ENCODE data around the gene ARHGAP45.
A peak's percentile ranks its signal among the peaks of the same experiment; 100 is the strongest.

The ARHGAP45 gene

DNA sequence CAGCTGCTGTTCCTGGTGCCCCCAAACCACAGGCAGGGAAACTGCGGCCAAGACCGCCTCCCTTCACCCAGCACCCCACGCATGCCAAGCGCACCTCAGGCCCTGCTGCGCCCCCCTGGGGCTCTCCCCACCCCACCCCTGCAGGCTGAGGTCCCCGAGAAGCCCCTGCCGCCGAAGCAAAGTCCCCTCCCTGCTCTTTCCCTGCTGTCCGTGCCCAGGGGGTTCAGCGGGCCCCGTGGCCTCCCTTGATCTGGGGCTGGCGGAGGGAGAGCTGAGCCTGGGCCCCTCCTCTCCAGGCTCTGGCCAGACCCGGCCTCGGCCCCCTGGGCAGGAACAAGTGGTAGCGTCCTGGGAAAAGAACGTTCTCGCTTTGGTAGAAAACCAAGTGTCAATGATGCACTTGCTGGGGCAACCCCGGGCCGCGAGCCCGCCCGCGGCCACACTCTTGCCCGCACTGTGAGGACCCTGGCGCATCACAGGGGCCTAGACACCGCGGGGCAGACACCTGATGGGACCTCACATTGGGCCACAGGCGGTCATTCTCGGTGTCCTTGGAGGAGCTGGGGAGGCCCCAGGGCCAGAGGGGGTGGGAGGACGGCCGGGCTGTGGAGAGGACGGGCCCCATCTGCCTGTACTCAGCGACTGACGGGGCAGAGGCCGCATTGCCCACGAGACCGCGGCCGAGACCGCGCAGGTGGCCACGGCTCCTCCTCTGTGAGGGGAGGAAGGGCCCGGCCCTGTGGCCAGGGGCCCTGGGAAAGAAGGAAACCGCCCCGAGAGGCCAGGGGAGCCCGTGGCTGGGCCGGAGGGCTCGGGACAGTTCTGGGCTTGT lies 65.8 kb downstream of the ARHGAP45 start:
- no peak for DNase-seq (ENCODE audit: low read depth in 2 of 2)

DNA sequence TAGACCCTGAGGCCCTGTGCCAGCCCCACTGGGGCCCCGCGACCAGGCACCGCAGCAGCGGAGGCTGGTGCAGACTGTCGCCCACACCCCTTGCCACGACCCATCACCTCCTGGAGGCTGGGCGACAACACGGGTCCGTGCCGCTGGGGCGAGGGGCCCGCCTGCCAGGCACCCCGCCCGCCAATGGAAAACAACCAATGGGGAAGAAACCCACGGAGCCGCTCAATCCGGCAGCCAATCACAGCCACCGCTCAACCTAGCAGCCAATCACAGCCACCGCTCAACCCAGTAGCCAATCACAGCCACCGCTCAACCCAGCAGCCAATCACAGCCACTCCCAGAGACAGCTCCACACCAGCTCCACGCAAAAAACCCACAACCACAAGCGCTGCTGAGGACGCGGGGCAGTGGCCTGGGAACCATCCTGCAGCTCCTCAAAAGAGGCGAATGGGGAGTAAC lies 66.5 kb downstream of the ARHGAP45 start:
- peak; percentile 53 to 66 for DNase-seq (ENCODE audit: low read depth in 2 of 2)

DNA sequence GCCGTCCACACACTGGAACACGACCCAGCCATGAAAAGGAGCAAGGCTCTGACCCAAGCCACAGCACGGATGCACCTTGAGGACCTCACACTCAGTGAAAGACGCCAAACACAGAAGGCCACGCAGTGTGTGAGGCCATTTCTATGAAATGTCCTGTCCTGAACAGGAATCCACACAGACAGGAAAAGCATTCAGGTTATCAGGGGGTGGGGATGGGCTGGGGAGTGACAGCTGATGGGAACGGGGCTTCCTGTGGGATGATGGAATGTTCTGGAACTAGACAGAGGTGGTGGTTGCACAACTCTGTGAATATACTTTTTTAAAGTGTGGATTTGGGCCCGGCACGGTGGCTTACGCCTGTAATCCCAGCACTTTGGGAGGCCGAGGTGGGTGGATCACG lies 67.5 kb downstream of the ARHGAP45 start:
- DNase-seq (ENCODE audit: low read depth in 2 of 2) = no peak

DNA sequence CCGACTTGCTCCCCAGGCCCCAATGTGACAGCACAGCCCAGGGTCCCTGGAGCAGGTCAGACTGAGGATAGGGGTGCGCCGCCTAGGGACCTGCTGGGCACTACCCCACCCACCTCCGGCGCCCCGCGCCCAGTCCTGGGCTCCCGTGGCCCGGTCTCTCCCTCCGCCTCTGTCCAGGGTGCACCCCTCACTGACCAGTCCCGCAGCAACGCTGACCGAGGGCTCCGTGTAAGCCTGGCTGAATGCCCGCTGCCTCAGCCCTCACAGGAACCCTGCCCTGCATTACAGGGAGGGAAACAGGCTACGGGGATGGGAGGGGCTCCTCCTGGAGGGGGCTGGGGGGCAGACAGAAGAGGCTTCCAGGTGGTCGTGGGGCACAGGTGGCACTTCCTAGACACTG lies 68.5 kb downstream of the ARHGAP45 start:
- DNase-seq (ENCODE audit: low read depth in 2 of 2) = no peak

DNA sequence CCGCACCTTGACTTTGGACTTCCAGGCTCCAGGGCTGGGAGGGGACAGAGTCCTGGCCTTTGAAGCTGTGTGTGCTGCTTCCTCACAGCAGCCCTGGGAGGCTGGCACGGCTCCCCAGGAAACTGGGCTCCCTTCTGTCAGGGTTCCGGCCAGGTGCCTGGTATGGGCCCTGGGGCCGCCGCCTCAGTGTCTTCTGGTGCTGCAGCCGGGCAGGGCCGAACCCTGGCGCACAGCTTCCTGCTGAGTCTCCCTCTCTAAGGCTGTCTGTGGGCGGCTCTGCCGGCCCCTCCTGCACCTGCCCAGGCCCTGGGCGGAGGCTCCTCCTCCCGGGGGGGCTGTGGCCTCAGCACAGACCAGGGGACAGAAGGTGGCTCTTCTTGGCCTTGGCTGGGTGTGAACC lies 69.2 kb downstream of the ARHGAP45 start:
- DNase-seq (ENCODE audit: low read depth in 2 of 2) = no peak

Measured in stimulated activated CD8-positive, alpha-beta memory T cell treated with anti-CD3 and anti-CD28 coated beads, Interleukin-15, amount 100 ng/mL, for 4 hours (primary cell).